GM18498 (cell line): ENCODE results near the gene PSMD12.
"Not testable (repeated sequence)": the region's sequence is repeated elsewhere in the genome, so short reads cannot be mapped to it uniquely, and the experiment has no call there.

ENCODE experiments used
- ATAC-seq: cut with Tn5 transposase; IDR thresholded peaks from one replicate; pipeline ENCODE4 v1.9.1; 2021; ENCODE audit warnings: mild to moderate bottlenecking, moderate library complexity; ENCODE audit not compliant: unreplicated experiment

The PSMD12 gene

DNA sequence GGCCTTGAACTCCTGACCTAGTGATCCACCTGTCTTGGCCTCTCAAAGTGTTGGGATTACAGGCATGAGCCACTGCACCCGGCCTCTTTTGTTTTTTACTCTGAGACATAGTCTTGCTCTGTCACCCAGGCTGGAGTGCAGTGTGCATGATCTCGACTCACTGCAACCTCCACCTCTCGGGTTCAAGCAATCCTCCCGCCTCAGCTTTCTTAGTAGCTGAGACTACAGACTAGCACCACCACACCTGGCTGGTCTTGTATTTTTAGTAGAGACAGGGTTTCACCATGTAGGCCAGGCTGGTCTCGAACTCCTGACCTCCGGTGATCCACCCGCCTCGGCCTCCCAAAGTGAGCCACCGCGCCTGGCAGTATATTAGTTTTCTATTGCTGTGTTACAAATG, 22.2 kb upstream of the PSMD12 start:
- ATAC-seq = not testable (repeated sequence)

- ATAC-seq = no peak
Measured at GRCh38 chr17:67386965-67387551, 20.7 kb upstream of the PSMD12 start.

- ATAC-seq = no peak
Measured at GRCh38 chr17:67385122-67385988, 19.0 kb upstream of the PSMD12 start.

- no peak for ATAC-seq
Measured at GRCh38 chr17:67381929-67382257, 15.5 kb upstream of the PSMD12 start.

- no peak for ATAC-seq
Measured at GRCh38 chr17:67379251-67379630, 12.9 kb upstream of the PSMD12 start.

DNA sequence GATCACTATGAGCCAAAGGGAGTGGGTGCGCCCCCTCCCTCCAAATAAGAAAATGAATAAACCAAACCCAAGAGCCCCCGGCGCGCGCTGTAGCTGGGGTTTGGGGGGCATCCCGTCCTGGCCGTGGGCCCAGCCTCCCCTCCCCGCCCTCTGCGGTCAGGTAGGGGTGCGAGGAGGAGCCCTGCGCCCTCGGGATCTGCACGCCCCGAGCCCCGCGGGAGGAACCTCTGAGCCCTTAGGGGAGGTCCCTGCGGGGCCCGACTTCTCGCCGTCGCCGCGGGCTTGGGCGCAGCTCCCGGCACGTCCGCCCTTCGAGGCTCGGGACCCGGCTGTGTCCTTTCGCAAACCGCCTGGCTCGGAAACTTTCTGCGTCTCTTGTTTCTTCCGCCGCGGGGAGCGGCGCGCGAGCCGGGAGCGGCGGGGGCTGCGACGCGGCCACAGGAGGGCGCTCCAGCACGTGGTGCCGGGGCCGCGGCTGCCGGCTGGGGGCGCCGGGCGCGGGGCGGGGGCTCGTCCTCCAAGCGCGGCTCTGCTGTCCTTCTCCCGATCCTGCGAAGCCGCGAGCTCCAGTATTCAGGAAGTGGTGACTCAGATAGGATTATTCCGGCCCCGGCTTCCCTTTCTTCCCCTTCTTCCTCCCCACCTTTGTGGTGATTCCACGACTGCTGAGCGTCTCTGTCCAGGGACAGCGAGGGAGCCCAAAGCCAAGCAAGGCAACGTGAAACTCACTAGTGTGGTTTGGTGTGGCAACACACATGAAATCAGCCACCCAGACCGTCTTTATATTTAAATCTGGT, 12.3 kb upstream of the PSMD12 start:
- peak; percentile 42 for ATAC-seq

DNA sequence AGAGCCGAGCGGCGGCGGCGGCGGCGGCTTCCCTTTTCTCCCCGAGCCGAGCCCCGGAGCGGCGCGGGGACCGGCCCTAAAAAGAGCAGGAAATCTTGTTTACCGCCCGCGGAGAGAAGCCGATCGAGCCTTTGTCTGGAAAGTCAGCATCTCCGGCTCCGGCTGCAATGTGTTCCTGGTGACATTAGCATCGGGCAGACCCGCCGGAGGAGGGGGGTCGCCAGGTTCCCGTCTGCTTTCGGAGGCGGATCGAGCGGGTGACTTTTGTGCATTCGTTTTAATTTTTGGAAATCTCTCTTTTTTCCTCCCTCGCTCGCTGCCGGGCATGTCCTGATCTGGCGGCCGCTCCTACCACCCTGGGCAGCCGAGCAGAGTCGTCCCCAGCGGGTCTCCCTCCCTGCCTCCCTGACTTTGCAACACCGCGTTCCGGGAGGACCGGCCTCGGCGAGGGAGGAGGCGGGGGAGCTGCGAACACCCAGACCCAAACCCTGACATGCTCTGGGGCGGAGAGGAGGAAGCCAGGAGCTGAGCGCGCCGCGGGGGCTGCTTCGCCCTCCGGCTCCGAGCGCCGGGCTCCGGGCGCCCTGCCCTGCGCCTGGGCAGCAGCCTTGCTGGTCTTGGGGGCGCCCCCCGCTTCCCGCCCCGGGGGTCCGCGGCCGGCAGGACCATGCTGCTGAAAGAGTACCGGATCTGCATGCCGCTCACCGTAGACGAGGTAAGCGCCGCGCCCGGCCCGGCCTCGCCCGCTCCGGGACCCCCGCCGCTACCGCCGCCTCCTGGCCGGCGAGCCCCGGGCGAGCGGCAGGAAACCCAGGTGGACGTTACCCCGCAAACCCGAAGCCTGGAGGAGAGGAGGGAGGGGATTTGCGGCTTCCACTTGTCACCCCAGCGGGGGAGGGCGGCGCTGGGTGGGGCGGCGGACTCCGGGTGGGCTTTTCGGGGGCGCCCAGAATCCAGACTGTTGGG, 11.4 kb upstream of the PSMD12 start:
- peak; percentile 23 for ATAC-seq

GRCh38 chr17:67376737-67377487, 10.5 kb upstream of the PSMD12 start, which contains the start of gene PITPNC1:
PITPNC1 (plus strand) TSS chr17:67377281.
- peak; percentile 79 for ATAC-seq

GRCh38 chr17:67376415-67376736, 10.0 kb upstream of the PSMD12 start:
- no peak for ATAC-seq

DNA sequence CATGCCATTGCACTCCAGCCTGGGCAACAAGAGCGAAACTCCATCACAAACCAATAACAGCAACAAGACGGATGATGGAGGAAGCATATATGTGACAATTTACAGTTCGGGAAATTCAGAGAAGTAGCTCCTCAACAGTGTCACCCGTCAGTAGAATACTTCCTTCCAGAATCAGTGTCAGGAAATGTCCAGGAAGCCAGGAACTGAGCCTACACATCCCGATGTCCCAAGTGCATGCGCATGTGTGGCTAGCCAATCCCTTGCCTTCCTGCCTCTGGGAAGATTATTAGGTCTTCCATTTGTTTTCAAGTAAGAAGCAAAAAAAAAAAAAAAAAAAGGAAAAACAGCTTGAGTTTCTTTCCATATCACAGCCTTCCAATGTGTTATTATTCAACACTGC, 9.3 kb upstream of the PSMD12 start:
- no peak for ATAC-seq

- no peak for ATAC-seq
Measured at GRCh38 chr17:67375054-67375427, 8.7 kb upstream of the PSMD12 start.

DNA sequence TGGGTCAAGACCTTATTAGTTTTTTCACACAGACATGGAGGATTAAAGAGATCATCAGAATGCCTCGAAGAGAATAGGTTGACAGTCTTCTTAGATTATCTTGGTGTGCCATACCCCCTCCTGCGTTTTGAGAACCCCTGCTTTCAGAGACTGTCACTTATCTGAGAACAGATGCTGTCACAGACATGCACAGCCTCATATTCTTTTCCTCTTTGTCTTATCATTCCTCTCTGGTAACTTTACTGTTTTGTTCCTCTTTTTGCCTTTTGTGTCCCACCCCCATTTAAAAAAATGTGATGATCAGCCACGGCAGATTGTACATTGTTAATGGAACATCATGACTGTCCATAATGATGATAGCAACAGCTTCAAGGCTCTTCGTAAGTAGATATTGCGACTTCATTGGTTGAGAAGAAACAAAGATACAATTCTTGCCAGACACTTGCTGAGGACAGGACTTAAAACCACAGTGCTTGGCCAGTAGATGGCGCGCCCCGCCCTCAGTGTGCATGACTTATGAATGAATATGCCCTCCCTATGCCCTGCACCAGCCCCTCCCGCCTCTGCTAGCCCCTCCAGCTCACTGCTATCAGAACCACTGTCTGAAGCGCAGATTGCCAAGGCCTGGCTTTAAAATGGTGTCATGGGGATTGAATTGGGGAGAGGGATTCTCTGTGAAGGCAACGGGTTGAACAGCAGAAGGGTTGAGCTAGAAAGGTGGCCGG, 8.1 kb upstream of the PSMD12 start:
- ATAC-seq = peak; percentile 39

GRCh38 chr17:67372751-67373150, 6.4 kb upstream of the PSMD12 start:
- no peak for ATAC-seq

- no peak for ATAC-seq
Measured at GRCh38 chr17:67369676-67370075, 3.3 kb upstream of the PSMD12 start.

DNA sequence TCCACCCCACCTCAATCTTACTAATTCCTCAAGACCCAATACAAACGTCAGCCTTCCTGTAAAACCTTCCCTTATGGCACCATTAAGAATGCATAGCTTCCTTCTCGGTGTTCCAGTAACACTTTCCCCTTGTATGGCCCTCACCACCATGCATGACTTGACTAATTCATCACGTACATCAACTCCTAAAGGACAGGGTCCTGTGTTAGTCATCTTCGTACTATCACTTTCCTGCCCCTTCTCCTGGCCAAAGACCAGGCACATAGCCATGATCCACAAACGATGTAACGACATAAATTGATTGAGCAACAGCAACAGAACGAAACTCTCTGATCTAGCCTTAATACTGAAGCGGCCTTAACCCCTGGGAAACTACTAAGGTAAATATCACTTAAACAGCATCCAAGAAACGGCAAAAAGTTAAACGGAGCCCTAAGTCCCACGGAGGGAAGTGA, 612 bp downstream of the PSMD12 start:
- peak; percentile 21 for ATAC-seq

DNA sequence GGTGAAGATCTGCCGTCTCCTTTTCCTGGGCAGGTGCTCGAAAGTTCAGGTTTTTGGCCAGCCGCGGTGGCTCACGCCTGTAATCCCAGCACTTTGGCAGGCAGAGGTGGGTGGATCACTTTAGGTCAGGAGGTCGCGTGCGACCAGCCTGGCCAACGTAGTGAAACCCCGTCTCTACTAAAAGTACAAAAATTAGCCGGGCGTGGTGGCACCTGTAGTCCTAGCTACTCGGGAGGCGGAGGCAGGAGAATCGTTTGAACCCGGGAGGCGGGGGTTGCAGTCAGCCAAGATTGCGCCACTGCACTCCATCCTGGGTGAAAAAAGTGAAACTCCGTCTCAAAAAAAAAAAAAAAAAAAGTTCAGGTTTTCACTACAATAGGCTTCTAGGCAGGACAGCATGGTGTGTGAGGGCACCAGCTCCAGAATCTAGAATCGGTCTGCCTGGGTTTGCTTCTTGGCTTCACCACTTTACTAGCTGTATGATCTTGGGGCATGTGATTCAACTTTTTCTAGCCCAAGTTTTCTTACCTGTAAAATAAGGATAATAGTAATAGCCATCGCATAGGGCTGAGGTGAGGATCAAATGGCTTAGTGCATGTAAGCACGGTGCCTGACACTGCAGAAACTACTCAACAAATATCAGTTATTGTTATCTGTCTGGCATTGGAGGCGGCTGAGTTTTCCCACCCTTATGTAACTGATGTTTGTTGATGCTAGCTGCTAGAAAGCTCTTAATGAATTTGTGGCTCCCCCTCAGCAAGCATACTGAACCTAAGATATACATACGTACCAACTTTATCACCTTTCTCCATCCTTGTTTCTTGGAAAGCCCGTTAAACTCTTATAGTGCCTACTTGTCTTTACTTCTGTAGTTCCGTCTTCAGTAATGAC, 1.3 kb downstream of the PSMD12 start:
- ATAC-seq = no peak

DNA sequence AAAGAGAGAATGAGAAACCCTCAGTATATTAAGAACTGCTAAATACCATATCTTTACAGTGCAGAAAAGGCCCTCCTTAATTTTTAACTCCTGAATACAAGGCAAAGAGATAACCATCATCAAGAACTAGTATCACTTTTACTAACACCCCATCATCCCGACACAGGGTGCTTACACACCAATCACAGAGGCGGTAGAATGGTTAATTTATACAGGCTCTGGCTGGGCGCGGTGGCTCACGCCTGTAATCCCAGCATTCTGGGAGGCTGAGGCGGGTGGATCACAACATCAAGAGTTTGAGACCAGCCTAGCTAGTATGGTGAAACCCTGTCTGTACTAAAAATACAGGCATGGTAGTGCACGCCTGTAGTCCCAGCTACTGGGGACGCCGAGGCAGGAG, 4.2 kb downstream of the PSMD12 start:
- no peak for ATAC-seq

DNA sequence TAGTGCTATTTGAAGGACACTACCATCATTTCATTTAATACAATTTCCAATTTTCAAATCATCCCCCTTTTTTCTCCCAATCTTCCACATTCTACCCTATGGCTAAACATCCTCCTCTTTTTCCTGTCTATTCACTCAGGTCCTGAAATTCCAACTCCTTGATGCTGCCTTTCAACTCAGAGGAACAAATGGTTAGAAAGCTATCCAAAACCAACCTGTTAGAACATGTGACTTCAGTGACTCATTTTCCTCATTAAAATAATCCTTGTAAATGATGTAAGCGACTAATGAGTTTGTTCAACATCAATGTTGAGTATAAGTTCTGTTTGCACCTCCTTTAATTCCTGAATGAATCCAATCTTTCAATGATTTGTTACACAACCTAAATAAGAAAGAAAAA, 5.5 kb downstream of the PSMD12 start:
- ATAC-seq = no peak
